Right renal pelvis (tissue), 4 donors: ENCODE data around the gene PPP6R2. TPM values are rescaled to one million over a fixed set of nuclear protein-coding genes. Genes with fewer than 3 reads are reported as not detected.
"Not testable (repeated sequence)": the region's sequence is repeated elsewhere in the genome, so short reads cannot be mapped to it uniquely, and the experiment has no call there.

Experiments used
- DNase-seq, 4 donors: peaks; one replicate each; pipeline ENCODE4 v3.0.0-alpha.2; 2013; ENCODE audit warnings: low read depth in 4 of 4, low spot score in 3 of 4, missing footprints in 1 of 4
- polyA plus RNA-seq, 4 donors: library from polyadenylated mRNA; unstranded; fragments of 120-200 nt; gene quantifications; one replicate each; pipeline ENCODE4 v1.2.1, GENCODE V29; 2013; ENCODE audit not compliant: insufficient read length in 4 of 4

The PPP6R2 gene
- polyA plus RNA-seq, 4 donors = 35.9 to 46.0 (median 40.3) TPM

GRCh38 chr22:50422961-50423815 lies 80.1 kb downstream of the PPP6R2 start:
- no peak for DNase-seq

- DNase-seq = no peak
These were observed 80.8 kb downstream of the PPP6R2 start for GRCh38 chr22:50423956-50424355.

- no peak for DNase-seq
These were observed 82.2 kb downstream of the PPP6R2 start for GRCh38 chr22:50425179-50425916.

- no peak for DNase-seq
These were observed 89.2 kb downstream of the PPP6R2 start for GRCh38 chr22:50432131-50432876.

- DNase-seq = not testable (repeated sequence)
These were observed 89.9 kb downstream of the PPP6R2 start for GRCh38 chr22:50432877-50433510.

- no peak for DNase-seq
These were observed 91.7 kb downstream of the PPP6R2 start for GRCh38 chr22:50434849-50435248.

GRCh38 chr22:50435291-50436014 lies 92.3 kb downstream of the PPP6R2 start:
- no peak for DNase-seq

GRCh38 chr22:50436015-50436830 lies 93.1 kb downstream of the PPP6R2 start:
- DNase-seq = no peak

GRCh38 chr22:50436841-50437341 lies 93.8 kb downstream of the PPP6R2 start:
- DNase-seq = no peak

- no peak for DNase-seq
These were observed 94.6 kb downstream of the PPP6R2 start for GRCh38 chr22:50437511-50438304.

GRCh38 chr22:50438305-50439275 lies 95.5 kb downstream of the PPP6R2 start:
- DNase-seq = no peak

GRCh38 chr22:50439314-50439870 lies 96.3 kb downstream of the PPP6R2 start:
- DNase-seq = no peak

GRCh38 chr22:50439871-50440331 lies 96.8 kb downstream of the PPP6R2 start:
- DNase-seq = no peak

GRCh38 chr22:50440544-50441249 lies 97.6 kb downstream of the PPP6R2 start:
- no peak for DNase-seq

- DNase-seq = no peak
These were observed 98.4 kb downstream of the PPP6R2 start for GRCh38 chr22:50441428-50441993.

- no peak for DNase-seq
These were observed 100.1 kb downstream of the PPP6R2 start for GRCh38 chr22:50443197-50443596.
